COR-L47 (cell line): ENCODE data around the gene SGTA.

Experiments
- DNase-seq: peaks from one replicate; lab custom pipeline; 2025; lab: John Stamatoyannopoulos, UW

Gene SGTA

GRCh38 chr19:2809387-2810140 is 26.5 kb upstream of the SGTA start:
- DNase-seq: no peak

- DNase-seq: no peak
Observed at GRCh38 chr19:2808129-2808941, 25.3 kb upstream of the SGTA start.

DNA sequence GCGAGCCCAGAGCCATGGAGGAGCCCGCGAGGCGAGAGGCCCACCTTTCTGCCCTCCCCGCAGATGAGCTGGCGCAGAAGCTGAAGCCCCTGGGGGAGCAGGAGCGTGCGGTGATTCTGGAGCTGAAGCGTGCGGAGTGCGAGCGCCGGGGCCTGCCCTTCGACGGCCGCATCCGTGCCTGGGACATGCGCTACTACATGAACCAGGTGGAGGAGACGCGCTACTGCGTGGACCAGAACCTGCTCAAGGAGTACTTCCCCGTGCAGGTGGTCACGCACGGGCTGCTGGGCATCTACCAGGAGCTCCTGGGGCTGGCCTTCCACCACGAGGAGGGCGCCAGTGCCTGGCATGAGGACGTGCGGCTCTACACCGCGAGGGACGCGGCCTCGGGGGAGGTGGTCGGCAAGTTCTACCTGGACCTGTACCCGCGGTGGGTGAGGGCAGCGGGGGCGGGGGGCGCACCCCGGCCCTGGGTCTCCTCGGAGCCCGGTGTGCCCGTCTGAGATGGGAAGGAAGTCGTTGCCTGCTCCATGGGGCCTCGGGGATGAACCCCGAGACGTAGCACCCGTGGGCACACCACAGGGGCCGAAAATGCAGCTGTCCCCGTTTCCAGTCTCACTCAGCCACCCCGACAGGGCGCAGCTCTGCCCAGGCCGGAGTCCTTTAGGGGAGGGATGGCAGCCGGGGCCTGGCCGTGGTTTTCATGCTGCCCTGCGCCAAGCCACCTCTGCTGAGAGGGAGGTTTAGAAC is 24.5 kb upstream of the SGTA start:
- DNase-seq: no peak

GRCh38 chr19:2806736-2807378 is 23.8 kb upstream of the SGTA start:
- DNase-seq: no peak

DNA sequence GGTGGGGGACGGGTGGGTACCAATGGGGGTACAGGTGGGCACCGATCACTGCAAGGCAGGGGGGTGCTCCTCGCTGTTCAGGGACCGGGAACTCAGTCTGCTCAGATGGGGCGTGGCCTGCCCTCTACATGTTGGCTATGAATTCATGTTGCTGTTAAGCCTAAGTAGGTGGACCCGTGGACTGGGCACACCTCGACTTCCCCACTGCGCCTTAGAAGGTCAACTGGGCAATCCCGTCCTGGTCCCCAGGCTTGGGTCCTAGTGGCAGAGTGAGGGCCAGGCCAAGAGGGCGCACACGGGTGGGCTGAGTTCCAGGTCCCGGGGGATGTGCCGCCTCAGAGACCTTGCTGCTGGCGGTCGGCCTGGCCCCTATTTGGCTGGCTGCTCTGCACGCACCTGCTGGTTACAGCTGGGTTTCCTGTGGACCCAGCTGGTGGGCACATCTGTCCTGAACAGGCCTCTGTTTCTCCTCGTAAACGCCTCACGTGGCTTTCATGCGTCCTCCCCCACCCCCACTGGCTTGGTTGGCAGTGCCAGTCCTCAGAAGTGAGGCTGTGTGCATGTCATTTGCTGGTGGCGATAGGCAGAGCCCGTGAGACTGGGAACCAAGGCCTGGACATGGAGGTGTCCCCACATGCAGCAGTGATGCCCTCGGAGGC is 23.0 kb upstream of the SGTA start:
- DNase-seq: no peak

DNA sequence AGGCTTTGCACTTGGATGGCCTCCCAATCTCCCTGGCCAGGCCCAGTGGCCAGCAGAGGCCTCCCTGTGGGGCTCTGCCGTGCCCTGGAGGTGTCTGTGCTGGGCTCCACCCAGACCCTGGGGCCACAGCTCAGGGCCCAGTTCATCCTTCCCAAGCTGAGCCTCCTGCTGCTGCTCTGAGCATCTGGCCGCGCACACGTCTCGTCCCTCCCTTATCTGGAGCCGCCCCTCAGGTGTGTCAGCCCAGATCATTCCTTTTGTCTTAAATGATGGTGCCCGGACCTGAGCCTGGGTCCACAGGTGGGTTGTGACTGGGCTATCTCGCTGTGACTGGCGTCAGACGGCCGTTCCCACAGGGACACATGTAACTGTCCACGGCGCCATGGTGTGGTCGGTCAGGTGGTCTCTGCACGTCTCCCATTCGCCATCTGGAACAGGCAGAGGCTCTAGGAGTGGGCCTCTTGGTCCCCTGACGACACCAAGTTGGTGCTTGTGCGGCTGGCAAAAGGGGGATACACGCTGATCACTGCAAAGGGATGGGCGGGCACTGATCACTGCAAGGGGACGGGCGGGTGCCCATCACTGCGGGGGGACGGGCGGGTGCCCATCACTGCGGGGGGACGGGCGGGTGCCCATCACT is 22.3 kb upstream of the SGTA start:
- DNase-seq: no peak

- no peak for DNase-seq
Observed at GRCh38 chr19:2804156-2805004, 21.3 kb upstream of the SGTA start.

DNA sequence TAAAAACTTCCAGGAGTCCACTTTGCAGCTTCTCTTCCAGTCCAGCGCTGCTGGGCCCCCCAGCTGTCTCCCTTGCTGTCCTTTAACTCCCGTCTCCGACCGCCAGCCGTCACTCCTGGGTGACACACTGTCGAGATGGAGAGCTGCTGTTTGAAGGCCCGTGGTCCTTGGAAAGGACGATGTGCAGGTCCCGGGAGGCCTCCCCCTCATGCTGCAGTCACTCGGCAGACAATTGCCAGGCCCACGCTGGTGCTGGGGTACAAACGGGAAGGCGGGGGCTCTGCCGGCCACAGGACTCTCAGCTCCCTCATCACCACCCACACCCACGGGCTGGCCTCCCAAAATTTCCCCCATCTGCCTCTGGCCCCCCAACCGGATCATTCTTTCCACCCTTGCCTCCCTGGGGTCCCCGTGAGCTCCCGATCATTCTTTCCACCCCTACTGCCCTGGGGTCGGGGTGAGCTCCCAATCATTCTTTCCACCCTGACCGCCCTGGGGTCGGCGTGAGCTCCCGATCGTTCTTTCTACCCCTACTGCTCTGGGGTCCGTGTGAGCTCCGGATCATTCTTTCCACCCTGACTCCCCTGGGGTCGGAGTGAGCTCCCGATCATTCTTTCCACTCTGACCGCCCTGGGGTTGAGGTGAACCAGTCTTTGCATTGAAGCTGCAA is 20.5 kb upstream of the SGTA start:
- no peak for DNase-seq

- DNase-seq: no peak
Observed at GRCh38 chr19:2802826-2803225, 19.8 kb upstream of the SGTA start.

DNA sequence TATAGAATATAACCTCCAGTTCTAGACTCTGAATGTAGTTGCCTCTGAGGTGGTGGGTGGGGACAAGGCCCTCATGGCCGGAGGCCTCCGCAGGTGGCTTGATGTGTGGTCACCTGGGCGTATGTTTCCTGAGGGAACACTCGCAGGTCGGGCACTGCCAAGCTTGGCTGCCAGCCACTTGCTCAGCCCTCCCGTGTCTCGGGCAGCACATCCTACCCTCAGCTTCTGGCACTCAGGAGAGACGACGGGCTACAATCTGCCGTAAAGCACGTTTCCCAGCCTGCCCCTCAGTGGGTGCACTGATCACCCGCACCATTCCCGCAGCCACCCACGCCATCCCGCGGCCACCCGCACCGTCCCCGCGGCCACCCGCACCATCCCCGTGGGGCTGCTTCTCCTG is 17.4 kb upstream of the SGTA start:
- no peak for DNase-seq

GRCh38 chr19:2799273-2800020 is 16.4 kb upstream of the SGTA start:
- no peak for DNase-seq

DNA sequence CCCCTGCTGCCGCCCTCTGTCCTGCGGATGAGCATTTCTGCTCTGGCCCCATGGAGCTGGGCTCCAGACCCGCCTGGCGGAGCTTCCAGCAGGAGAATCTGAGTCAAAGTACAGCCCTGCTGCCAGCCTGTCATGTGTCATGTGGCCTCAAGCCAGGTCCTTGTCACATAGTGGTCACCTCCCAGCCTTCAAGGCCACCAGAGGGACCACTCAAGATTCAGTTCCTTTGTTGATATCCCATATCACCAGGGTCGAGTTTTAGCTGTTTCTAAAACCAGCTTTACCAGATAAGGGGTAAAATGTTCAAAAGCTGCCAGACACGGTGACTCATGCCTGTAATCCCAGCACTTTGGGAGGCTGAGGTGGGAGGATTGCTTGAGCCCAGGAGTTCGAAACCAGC is 15.7 kb upstream of the SGTA start:
- DNase-seq: no peak

DNA sequence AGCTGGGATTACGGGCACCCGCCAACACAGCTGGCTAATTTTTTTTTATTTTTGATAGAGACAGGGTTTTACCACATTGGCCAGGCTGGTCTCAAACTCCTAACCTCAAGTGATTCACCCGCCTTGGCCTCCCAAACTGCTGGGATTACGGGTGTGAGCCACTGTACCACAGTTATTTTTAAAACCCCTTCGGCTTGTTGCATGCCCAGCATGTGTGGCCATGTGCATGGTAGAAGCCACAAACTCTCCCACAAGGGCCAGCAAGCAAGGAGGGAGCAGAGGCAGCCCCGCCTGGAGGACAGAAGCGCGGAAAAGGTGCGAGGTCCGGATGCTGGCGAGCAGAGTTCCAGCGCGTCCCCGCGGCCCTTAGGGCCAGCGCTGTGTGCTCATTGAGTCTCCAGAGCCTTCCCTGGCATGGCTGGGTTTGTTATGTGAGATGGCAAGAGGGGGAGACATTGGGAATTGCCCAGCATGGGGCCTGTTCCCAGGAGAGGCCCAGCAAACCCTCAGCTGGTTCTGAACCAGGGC is 15.1 kb upstream of the SGTA start:
- DNase-seq: no peak

- no peak for DNase-seq
Observed at GRCh38 chr19:2797280-2797679, 14.2 kb upstream of the SGTA start.

- DNase-seq: no peak
Observed at GRCh38 chr19:2796659-2797266, 13.7 kb upstream of the SGTA start.

GRCh38 chr19:2795827-2796658 is 13.0 kb upstream of the SGTA start:
- DNase-seq: no peak

DNA sequence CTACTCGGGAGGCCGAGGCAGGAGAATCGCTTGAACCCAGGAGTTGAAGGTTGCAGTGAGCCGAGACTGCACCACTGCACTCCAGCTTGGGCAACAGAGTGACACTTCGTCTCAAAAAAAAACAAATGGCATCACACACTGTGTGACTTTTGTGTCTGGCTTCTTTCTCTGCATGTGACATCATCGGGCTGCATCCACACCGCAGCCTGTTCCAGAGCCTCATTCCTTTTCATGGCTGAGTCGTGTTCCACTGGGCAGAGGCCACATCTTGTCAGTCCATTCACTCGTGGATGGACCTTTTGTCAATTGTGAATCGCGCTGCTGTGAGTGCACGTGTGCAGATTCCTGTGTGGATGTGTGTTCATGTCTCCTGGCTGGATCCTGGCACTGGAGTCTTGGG is 10.5 kb upstream of the SGTA start:
- DNase-seq: no peak
